ENCODE results near the gene EPHA3.

The EPHA3 gene

GRCh38 chr3:89490129-89490528 is 382.7 kb downstream of the EPHA3 start:
- Histone ChIP-seq H3K36me3 (ENCODE audit: control insufficient read depth, insufficient read depth, low read length) (no peaks in the 10 kb centered on the region), H3K27me3 (replicated peaks; ENCODE audit: control insufficient read depth, insufficient read depth, low read length) (no peaks in the 10 kb centered on the region), H3K4me3 (replicated peaks; ENCODE audit: low read depth, low read length) (no peak overlapping the region)
- DNase-seq (ENCODE audit: extremely low read depth, insufficient read length) = no peak
- no peak for TF ChIP-seq CTCF (IDR thresholded peaks at IDR 0.05; ENCODE audit: insufficient read depth, low read length, poor library complexity, severe bottlenecking)

- no peaks in the 10 kb centered on the region for H3K27me3 ChIP-seq (replicated peaks; ENCODE audit: control insufficient read depth, insufficient read depth, low read length)
- H3K36me3 ChIP-seq (ENCODE audit: control insufficient read depth, insufficient read depth, low read length) = no peaks in the 10 kb centered on the region
- no peak overlapping the region for H3K4me3 ChIP-seq (replicated peaks; ENCODE audit: low read depth, low read length)
- no peak for DNase-seq (ENCODE audit: extremely low read depth, insufficient read length)
- TF ChIP-seq CTCF (IDR thresholded peaks at IDR 0.05; ENCODE audit: insufficient read depth, low read length, poor library complexity, severe bottlenecking) = no peak
Observed at GRCh38 chr3:89494734-89495133, 387.3 kb downstream of the EPHA3 start.

- Histone ChIP-seq H3K36me3 (ENCODE audit: control insufficient read depth, insufficient read depth, low read length) (no peaks in the 10 kb centered on the region), H3K4me3 (replicated peaks; ENCODE audit: low read depth, low read length) (no peak overlapping the region), H3K27me3 (replicated peaks; ENCODE audit: control insufficient read depth, insufficient read depth, low read length) (no peaks in the 10 kb centered on the region)
- no peak for DNase-seq (ENCODE audit: extremely low read depth, insufficient read length)
- TF ChIP-seq CTCF (IDR thresholded peaks at IDR 0.05; ENCODE audit: insufficient read depth, low read length, poor library complexity, severe bottlenecking) = no peak
Observed at GRCh38 chr3:89503891-89504391, 396.5 kb downstream of the EPHA3 start.

- no peak for TF ChIP-seq CTCF (IDR thresholded peaks at IDR 0.05; ENCODE audit: insufficient read depth, low read length, poor library complexity, severe bottlenecking)
- DNase-seq (ENCODE audit: extremely low read depth, insufficient read length) = no peak
- Histone ChIP-seq H3K4me3 (replicated peaks; ENCODE audit: low read depth, low read length) (no peak overlapping the region), H3K27me3 (replicated peaks; ENCODE audit: control insufficient read depth, insufficient read depth, low read length) (no peaks in the 10 kb centered on the region), H3K36me3 (ENCODE audit: control insufficient read depth, insufficient read depth, low read length) (no peaks in the 10 kb centered on the region)
Observed at GRCh38 chr3:89504432-89504831, 397.0 kb downstream of the EPHA3 start.

GRCh38 chr3:89506462-89507103 is 399.2 kb downstream of the EPHA3 start:
- TF ChIP-seq CTCF (IDR thresholded peaks at IDR 0.05; ENCODE audit: insufficient read depth, low read length, poor library complexity, severe bottlenecking) = no peak
- DNase-seq (ENCODE audit: extremely low read depth, insufficient read length) = no peak
- Histone ChIP-seq H3K27me3 (replicated peaks; ENCODE audit: control insufficient read depth, insufficient read depth, low read length) (no peaks in the 10 kb centered on the region), H3K36me3 (ENCODE audit: control insufficient read depth, insufficient read depth, low read length) (no peaks in the 10 kb centered on the region), H3K4me3 (replicated peaks; ENCODE audit: low read depth, low read length) (no peak overlapping the region)

GRCh38 chr3:89521328-89521727 is 413.9 kb downstream of the EPHA3 start:
- DNase-seq (ENCODE audit: extremely low read depth, insufficient read length) = no peak
- H3K36me3 ChIP-seq (ENCODE audit: control insufficient read depth, insufficient read depth, low read length) = no peaks in the 10 kb centered on the region
- no peak overlapping the region for H3K4me3 ChIP-seq (replicated peaks; ENCODE audit: low read depth, low read length)
- no peak for TF ChIP-seq CTCF (IDR thresholded peaks at IDR 0.05; ENCODE audit: insufficient read depth, low read length, poor library complexity, severe bottlenecking)
- no peaks in the 10 kb centered on the region for H3K27me3 ChIP-seq (replicated peaks; ENCODE audit: control insufficient read depth, insufficient read depth, low read length)
